CD14-positive monocyte (primary cell): ENCODE measurements around the gene TBC1D9B. TPM values are rescaled to one million over a fixed set of nuclear protein-coding genes. Genes with fewer than 3 reads are reported as not detected.

Experiments used
- DNase-seq, 3 donors: peaks; one replicate each; pipeline ENCODE4 v3.0.0-alpha.2; 2011 to 2022
- H2AFZ ChIP-seq: 2 replicates; pipeline ENCODE4 v1.6.0; 2012; ENCODE audit warnings: mild to moderate bottlenecking, low read depth, low read length, inconsistent platforms; ENCODE audit not compliant: insufficient read depth, poor library complexity, severe bottlenecking
- H3K27ac ChIP-seq, 2 donors: 1 replicate in 1 of 2; 2 replicates in 1 of 2; pipeline ENCODE4 v1.5.1; 2012 to 2013; ENCODE audit warnings: low read length in 2 of 2, control low read depth in 1 of 2, inconsistent platforms in 1 of 2, low read depth in 1 of 2, mild to moderate bottlenecking in 1 of 2
- H3K27me3 ChIP-seq, 2 donors: one replicate each; pipeline versions ENCODE4 v1.6.0 to v1.6.1; 2011 to 2013; ENCODE audit warnings: low read length in 2 of 2; ENCODE audit not compliant: control insufficient read depth in 2 of 2, insufficient read depth in 2 of 2
- H3K36me3 ChIP-seq, 2 donors: replicated peaks in 1 of 2; 1 replicate in 1 of 2; 2 replicates in 1 of 2; pipeline versions ENCODE4 v1.5.1 to v1.6.1; 2012 to 2013; ENCODE audit warnings: low read length in 2 of 2, control low read depth in 1 of 2, inconsistent platforms in 1 of 2, mild to moderate bottlenecking in 1 of 2; ENCODE audit not compliant: insufficient read depth in 2 of 2, control insufficient read depth in 1 of 2
- H3K4me1 ChIP-seq, 2 donors: 1 replicate in 1 of 2; 2 replicates in 1 of 2; pipeline versions ENCODE4 v1.5.1 to v1.6.1; 2012 to 2013; ENCODE audit warnings: low read length in 2 of 2, control low read depth in 1 of 2, inconsistent platforms in 1 of 2, mild to moderate bottlenecking in 1 of 2, moderate library complexity in 1 of 2; ENCODE audit not compliant: insufficient read depth in 2 of 2, control insufficient read depth in 1 of 2
- H3K4me2 ChIP-seq: replicated peaks from 2 replicates; pipeline ENCODE3; 2012; ENCODE audit warnings: low read length, moderate library complexity, mild to moderate bottlenecking; ENCODE audit not compliant: poor library complexity, severe bottlenecking; ENCODE audit errors: extremely low read depth
- H3K4me3 ChIP-seq, 3 experiments: fragments of 200-600 bp in 1 of 3; sonication (generic) in 1 of 3; replicated peaks in 1 of 3; 1 replicate in 2 of 3; 2 replicates in 1 of 3; pipeline ENCODE4 v1.5.1; 2011 to 2013; ENCODE audit warnings: low read length in 3 of 3, mild to moderate bottlenecking in 3 of 3, control low read depth in 2 of 3, low read depth in 2 of 3, inconsistent platforms in 1 of 3, moderate library complexity in 1 of 3
- H3K79me2 ChIP-seq: 2 replicates; pipeline ENCODE4 v1.6.0; 2012; ENCODE audit warnings: mild to moderate bottlenecking, control low read depth, inconsistent platforms, low read length, moderate library complexity; ENCODE audit not compliant: insufficient read depth
- H3K9ac ChIP-seq: 2 replicates; pipeline ENCODE4 v1.6.0; 2017; ENCODE audit warnings: low read length, mild to moderate bottlenecking; ENCODE audit not compliant: insufficient read depth, poor library complexity, severe bottlenecking
- H3K9me3 ChIP-seq, 2 donors: replicated peaks in 1 of 2; 1 replicate in 1 of 2; 2 replicates in 1 of 2; pipeline versions ENCODE4 v1.5.1 to v1.6.1; 2012 to 2013; ENCODE audit warnings: low read length in 2 of 2, control low read depth in 1 of 2; ENCODE audit not compliant: control insufficient read depth in 1 of 2, insufficient read depth in 1 of 2
- H4K20me1 ChIP-seq: 2 replicates; pipeline ENCODE4 v1.6.0; 2012; ENCODE audit warnings: mild to moderate bottlenecking, low read length, control low read depth, moderate library complexity; ENCODE audit not compliant: insufficient read depth
- H3K27ac Mint-ChIP-seq, 7 donors: one replicate each; pipeline ENCODE4 v1.8.0; 2020; ENCODE audit warnings: mild to moderate bottlenecking in 7 of 7, mixed read lengths in 7 of 7, moderate library complexity in 6 of 7, inconsistent platforms in 2 of 7
- H3K27me3 Mint-ChIP-seq, 3 donors: one replicate each; pipeline ENCODE4 v1.8.0; 2021 to 2022; ENCODE audit warnings: low read depth in 3 of 3, mild to moderate bottlenecking in 3 of 3, mixed read lengths in 3 of 3, moderate library complexity in 3 of 3, inconsistent platforms in 1 of 3
- H3K36me3 Mint-ChIP-seq, 2 donors: one replicate each; pipeline ENCODE4 v1.8.0; 2020; ENCODE audit warnings: mixed read lengths in 2 of 2, inconsistent platforms in 1 of 2, mild to moderate bottlenecking in 1 of 2
- H3K4me1 Mint-ChIP-seq: one replicate; pipeline ENCODE4 v1.8.0; 2020; ENCODE audit warnings: mild to moderate bottlenecking, mixed read lengths
- H3K4me3 Mint-ChIP-seq, 2 donors: one replicate each; pipeline ENCODE4 v1.8.0; 2020; ENCODE audit warnings: mild to moderate bottlenecking in 2 of 2, mixed read lengths in 2 of 2, moderate library complexity in 1 of 2
- H3K9me3 Mint-ChIP-seq, 7 donors: one replicate each; pipeline ENCODE4 v1.8.0; 2020 to 2022; ENCODE audit warnings: mixed read lengths in 7 of 7, mild to moderate bottlenecking in 6 of 7, moderate library complexity in 6 of 7, inconsistent platforms in 2 of 7
- WGBS: methylation state at CpG from one replicate; pipeline ENCODE4 v1.1.5; 2013; ENCODE audit warnings: missing lambda C conversion rate; ENCODE audit not compliant: insufficient coverage; 5-methylcytosine and 5-hydroxymethylcytosine counted together
- intact Hi-C, 2 donors: fragments of 100-400 bp; cut with micrococcal nuclease; formaldehyde crosslinking; loops; one replicate each; pipeline versions ENCODE4 v1.15.0 to v1.15.1; 2023
- polyA plus RNA-seq, 3 donors: library from polyadenylated mRNA; depleted of rRNA in 1 of 3; unstranded in 2 of 3; stranded (reverse) in 1 of 3; fragments of 300-500 nt in 2 of 3; fragments of >200 nt in 1 of 3; fragmentation: Illumina TruSeq in 2 of 3; gene quantifications; 1 replicate in 2 of 3; 2 replicates in 1 of 3; pipeline ENCODE4 v1.2.3, GENCODE V29; 2012 to 2021
- TF ChIP-seq, protein P1 (sequence below): fragments of 200-600 bp; IDR thresholded peaks from one replicate; pipeline ENCODE4 v1.8.0; 2022; ENCODE audit warnings: antibody characterized with exemption, mild to moderate bottlenecking

TBC1D9B gene
- polyA plus RNA-seq, 3 donors, result 13.4 to 116 (median 26.3) TPM

DNA sequence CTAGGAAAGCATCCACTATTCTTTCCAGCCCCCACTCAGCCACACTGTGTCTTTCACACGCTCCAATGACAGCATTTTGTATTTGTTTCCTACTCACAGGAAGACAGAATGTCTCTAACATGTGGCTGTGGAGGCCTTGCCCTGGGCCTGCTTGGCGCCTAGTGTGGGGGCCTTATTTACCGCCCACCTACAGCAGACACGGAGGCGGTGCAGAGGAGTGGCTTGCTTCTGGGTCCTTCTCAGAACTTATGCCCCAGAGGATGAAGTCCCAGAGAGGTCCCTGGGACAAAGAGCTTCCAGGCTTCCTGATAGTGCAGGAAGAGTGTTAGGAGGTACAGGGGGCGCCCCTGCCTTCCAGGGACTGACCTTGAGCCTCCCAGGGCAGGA is 40.6 kb downstream of the TBC1D9B start:
- no peak overlapping the region for H3K4me2 ChIP-seq
- intact Hi-C loops, result no loop called here
- no peak for DNase-seq
- H3K36me3 ChIP-seq, result peaks cover 72 to 95% of the 10 kb centered on the region in 2 donors
- no peaks in the 10 kb centered on the region for H3K4me1 ChIP-seq
- no peak overlapping the region for H3K9ac ChIP-seq
- Mint-ChIP-seq H3K4me1 (peaks cover 8% of the 10 kb centered on the region), H3K36me3 (peaks cover 78 to 90% of the 10 kb centered on the region in 2 donors), H3K9me3 (peaks cover 0 to 6% (median 0%) of the 10 kb centered on the region in 7 donors), H3K27ac (peak overlapping the region in 5 of 7 donors; percentile 28 to 84 (median 74)), H3K27me3 (peaks cover 0 to 2% (median 0%) of the 10 kb centered on the region in 3 donors), H3K4me3 (no peak overlapping the region)
- no peaks in the 10 kb centered on the region for H3K9me3 ChIP-seq
- no peak overlapping the region for H3K27ac ChIP-seq
- no peaks in the 10 kb centered on the region for H3K79me2 ChIP-seq
- no peaks in the 10 kb centered on the region for H4K20me1 ChIP-seq
- no peak overlapping the region for H3K4me3 ChIP-seq
- TF ChIP-seq, protein P1, sequence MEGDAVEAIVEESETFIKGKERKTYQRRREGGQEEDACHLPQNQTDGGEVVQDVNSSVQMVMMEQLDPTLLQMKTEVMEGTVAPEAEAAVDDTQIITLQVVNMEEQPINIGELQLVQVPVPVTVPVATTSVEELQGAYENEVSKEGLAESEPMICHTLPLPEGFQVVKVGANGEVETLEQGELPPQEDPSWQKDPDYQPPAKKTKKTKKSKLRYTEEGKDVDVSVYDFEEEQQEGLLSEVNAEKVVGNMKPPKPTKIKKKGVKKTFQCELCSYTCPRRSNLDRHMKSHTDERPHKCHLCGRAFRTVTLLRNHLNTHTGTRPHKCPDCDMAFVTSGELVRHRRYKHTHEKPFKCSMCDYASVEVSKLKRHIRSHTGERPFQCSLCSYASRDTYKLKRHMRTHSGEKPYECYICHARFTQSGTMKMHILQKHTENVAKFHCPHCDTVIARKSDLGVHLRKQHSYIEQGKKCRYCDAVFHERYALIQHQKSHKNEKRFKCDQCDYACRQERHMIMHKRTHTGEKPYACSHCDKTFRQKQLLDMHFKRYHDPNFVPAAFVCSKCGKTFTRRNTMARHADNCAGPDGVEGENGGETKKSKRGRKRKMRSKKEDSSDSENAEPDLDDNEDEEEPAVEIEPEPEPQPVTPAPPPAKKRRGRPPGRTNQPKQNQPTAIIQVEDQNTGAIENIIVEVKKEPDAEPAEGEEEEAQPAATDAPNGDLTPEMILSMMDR, result no peak
- 100% methylated on average over 6 of the region's 6 CpGs for WGBS
- H2AFZ ChIP-seq, result no peak overlapping the region
- no peaks in the 10 kb centered on the region for H3K27me3 ChIP-seq

DNA sequence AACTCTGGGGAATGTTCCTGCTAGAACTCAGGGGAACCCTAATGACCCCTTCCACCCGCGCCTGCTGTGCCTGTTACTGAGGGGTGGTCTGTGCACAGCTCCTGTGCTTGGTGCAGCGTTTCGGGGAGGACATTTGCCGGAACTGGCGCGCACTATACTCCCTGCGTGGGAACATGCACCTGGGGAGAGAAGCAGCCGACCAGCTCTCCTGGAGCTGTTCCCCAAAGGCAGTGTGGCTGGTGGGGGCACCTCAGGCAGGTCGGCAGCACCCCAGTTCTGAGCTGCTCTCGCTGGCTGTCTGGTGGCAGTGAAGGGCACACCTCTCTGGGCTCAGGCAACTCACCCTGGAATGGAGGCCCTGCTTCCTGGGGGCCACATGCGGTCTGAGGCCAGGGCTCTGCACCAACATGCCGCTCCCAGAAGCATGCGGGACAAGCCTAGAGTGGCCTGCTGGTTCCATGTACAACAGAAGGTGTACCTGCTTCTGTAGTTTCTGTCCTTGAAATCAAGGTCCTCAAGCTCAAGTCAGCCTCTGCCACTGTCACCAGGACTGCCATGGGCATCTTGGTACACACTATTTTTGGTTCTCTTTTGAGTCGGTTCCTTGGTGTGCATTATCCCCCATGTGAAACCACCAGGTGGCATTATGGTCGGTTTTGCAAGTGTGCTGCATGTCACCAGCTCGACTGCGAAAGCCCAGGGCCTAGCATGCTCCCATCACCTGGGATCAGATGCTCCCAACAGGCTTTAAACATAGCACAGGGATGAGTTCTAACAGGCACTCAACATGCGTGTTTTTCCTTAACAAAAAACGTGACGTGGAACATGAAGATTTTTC is 41.2 kb downstream of the TBC1D9B start:
- peak overlapping the region; percentile 6 to 45 for H3K27ac ChIP-seq
- H3K9me3 ChIP-seq, result no peaks in the 10 kb centered on the region
- no peaks in the 10 kb centered on the region for H3K27me3 ChIP-seq
- H3K79me2 ChIP-seq, result no peaks in the 10 kb centered on the region
- H2AFZ ChIP-seq, result no peak overlapping the region
- H3K4me3 ChIP-seq, result no peak overlapping the region
- Mint-ChIP-seq H3K9me3 (peaks cover 0 to 6% (median 0%) of the 10 kb centered on the region in 7 donors), H3K4me1 (peaks cover 8% of the 10 kb centered on the region), H3K27ac (peak overlapping the region in 2 of 7 donors; percentile 5 to 12), H3K36me3 (peaks cover 79 to 88% of the 10 kb centered on the region in 2 donors), H3K4me3 (no peak overlapping the region), H3K27me3 (peaks cover 0 to 2% (median 0%) of the 10 kb centered on the region in 3 donors)
- no peak overlapping the region for H3K9ac ChIP-seq
- WGBS, result 84% methylated on average over 20 of the region's 21 CpGs
- no peaks in the 10 kb centered on the region for H4K20me1 ChIP-seq
- intact Hi-C loops, result no loop called here
- H3K4me1 ChIP-seq, result no peaks in the 10 kb centered on the region
- no peak for DNase-seq
- peaks cover 69 to 93% of the 10 kb centered on the region in 2 donors for H3K36me3 ChIP-seq
- no peak overlapping the region for H3K4me2 ChIP-seq
- TF ChIP-seq, protein P1, result no peak
